GM18907 (cell line): ENCODE data around the gene STXBP5.

Experiments used
- ATAC-seq: cut with Tn5 transposase; IDR thresholded peaks from one replicate; pipeline ENCODE4 v1.9.1; 2021; ENCODE audit warnings: mild to moderate bottlenecking, moderate library complexity; ENCODE audit not compliant: unreplicated experiment

The STXBP5 gene

DNA sequence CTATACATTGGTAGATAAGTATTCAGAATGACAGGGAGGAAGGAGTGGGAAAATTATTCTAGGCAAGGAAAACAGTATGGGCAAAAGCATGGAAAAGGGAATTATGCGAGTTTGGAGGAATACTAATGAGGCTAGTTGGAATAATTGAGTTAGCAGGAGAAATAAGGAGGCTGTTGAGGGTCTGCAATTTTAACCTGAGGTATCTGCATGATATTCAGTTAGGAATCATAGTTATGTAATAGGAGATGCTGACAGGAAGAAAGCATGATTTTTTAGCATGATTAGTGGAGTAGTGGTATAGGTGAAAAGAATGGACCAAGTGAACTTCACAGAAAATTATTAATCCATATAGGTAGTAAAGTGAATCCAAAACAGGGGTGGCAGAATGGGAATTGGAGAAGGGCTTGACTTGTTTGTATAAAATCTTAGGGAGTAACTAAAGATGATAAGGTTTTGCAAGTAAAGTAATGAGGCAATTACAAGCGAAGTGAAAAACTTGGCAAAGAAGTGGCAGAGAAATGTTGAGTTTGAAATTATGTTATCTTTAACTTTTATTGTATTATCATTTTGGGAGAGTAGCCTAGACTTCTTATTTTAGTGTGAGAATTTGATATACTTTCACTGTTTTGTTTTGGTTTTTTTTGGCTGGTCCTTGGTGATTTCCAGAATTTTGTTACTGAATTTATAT lies 5.7 kb downstream of the STXBP5 start:
- no peak for ATAC-seq

- ATAC-seq = no peak
Measured at GRCh38 chr6:147211349-147211748, 7.1 kb downstream of the STXBP5 start.

DNA sequence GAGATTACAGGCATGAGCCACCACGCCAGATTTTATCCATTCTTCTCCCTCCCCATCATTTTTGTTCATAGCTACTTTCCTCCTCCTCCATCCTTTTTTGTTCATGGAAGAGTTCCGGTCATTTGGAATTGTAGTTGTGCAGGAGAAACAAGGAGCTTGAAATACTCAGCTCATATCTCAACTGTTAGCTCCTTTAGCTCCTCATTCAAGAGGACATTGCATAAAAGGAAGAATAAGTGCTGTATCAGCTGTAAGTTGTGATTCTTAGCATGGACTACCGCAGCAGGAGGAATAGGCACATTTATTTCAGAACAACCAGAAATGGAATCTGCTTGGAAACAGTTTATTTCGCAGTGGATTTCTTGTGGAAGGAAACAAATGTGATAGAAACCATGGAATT lies 7.6 kb downstream of the STXBP5 start:
- no peak for ATAC-seq

DNA sequence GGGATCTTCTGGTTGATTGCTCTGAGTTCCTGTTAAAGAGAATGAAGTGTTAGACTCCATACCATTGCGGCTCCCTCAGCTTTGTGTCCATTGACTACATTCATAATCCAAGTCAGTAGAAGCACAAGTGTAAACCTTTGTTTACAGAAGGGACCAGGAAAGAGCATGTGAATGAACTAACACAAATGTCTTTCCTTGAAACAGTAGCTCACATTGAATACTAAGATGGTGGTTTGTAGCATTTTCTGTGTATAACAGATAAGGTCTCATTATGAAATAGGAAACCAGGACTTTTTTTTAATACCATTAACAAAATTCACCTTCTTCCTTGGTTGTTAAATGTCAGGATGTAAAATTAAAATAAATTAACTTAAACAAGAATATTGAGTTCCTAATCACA lies 8.4 kb downstream of the STXBP5 start:
- no peak for ATAC-seq

GRCh38 chr6:147213772-147214171 lies 9.6 kb downstream of the STXBP5 start:
- ATAC-seq = no peak

DNA sequence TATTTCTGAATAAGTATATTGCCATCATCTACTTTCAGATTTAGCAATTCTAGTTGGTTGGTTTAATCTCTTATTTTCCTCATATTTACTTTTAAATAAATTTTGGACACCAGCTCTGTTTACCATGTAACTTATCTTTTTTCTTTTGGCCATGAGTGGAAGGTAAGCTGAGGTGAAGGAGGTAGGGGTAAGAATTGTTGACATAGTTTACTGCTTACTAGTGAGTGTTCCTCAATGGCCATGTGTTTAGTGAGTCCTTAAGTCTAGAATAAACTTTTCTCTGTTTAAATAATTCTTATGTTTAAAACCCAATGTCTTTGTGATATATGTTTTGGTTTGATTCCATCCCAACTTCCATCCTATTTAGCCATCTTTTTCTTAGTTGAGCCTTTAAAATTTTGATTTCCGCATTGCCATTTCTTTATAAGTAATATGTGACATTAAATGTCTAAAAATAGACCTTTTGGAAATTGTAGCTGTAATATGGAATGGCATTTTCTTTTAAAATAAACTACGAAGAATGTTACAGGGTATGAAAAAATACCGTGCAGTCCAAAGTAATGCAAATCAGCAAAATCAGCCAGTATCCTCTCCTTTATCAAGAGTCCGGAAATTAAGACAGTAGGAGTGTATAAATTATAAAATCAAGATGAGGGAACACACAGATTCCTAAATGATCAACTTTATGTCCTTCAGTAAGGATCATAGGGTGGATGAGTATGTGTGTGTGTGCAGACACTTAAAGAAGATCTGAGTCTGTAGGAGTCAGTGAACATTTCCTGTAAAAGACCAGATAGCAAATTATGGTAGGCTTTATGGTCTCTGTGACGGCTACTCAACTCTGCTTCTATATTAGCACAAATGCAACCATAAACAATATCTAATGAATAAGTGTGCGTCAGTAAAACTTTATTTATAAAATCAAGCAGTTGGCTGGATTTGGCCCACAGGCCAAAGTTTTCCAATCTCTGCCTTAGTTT lies 10.3 kb downstream of the STXBP5 start:
- no peak for ATAC-seq

GRCh38 chr6:147216915-147217314 lies 12.7 kb downstream of the STXBP5 start:
- no peak for ATAC-seq

GRCh38 chr6:147217840-147218404 lies 13.7 kb downstream of the STXBP5 start:
- no peak for ATAC-seq

DNA sequence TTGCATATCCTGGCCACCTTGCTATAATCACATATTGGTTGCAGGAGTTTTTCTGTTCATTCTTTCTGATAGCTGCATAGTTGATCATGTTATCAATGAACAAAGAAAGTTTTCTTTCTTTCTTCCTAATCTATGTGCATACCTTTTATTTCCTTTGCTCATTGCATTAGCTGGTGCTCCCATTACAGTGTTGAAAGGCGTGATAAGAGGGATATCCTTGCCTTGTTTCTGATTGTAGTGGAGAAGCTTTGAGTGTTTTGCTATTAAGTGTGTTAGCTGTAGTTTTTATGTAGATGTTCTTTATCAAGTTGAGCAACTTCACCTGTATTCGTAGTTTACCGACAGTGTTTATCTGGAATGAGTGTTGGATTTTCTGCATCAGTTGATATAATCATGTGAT lies 14.6 kb downstream of the STXBP5 start:
- no peak for ATAC-seq

- no peak for ATAC-seq
Measured at GRCh38 chr6:147219463-147219862, 15.2 kb downstream of the STXBP5 start.

- no peak for ATAC-seq
Measured at GRCh38 chr6:147220345-147220744, 16.1 kb downstream of the STXBP5 start.

- no peak for ATAC-seq
Measured at GRCh38 chr6:147221739-147222138, 17.5 kb downstream of the STXBP5 start.

- no peak for ATAC-seq
Measured at GRCh38 chr6:147222160-147222838, 18.1 kb downstream of the STXBP5 start.

GRCh38 chr6:147223736-147224135 lies 19.5 kb downstream of the STXBP5 start:
- no peak for ATAC-seq

GRCh38 chr6:147226163-147226724 lies 22.0 kb downstream of the STXBP5 start:
- ATAC-seq = no peak

DNA sequence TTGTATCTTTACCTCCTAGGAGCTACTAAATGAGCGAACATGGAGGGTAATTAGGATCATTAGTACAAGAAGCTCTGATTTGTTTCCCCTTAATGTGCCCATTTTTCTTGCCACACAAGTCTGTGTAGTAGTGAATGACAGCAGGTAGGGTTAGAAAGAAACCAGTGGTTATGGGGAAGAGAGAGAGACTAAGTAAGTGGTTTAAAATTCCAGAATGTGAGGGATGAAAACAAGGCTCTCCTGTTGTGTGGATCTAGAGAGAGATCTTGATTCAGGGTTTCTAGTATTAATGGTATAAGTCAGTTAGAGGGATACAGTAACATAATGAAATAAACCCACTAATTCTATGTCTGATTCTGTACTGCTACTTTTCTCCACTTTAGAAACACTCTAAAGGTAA lies 22.7 kb downstream of the STXBP5 start:
- ATAC-seq = no peak

- no peak for ATAC-seq
Measured at GRCh38 chr6:147227770-147228320, 23.6 kb downstream of the STXBP5 start.

GRCh38 chr6:147231589-147231988 lies 27.4 kb downstream of the STXBP5 start:
- ATAC-seq = no peak

GRCh38 chr6:147234685-147235084 lies 30.5 kb downstream of the STXBP5 start:
- ATAC-seq = no peak

DNA sequence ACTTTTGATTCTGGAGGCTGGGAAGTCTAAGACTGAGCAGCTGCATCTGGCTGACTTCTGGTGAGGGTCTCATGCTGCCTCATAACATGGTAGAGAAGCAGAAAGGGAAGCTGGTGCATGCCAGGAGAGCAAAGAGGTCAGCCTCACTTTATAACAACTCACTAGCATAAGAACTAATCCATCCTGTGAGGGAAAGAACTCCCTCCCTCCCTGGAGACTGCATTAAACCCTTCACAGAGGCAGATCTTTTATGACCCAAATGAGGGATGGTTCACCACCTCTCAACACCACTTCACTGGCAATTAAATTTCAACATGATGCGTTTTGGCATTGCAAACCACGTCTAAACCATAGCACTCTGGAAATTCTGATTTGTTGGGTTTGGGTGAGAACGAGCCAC lies 33.9 kb downstream of the STXBP5 start:
- no peak for ATAC-seq

GRCh38 chr6:147238906-147239305 lies 34.7 kb downstream of the STXBP5 start:
- ATAC-seq = no peak
